ENCODE measurements around the gene METAP1D. TPM values are rescaled to one million over a fixed set of nuclear protein-coding genes. Genes with fewer than 3 reads are reported as not detected.
"Not testable (repeated sequence)": the region's sequence is repeated elsewhere in the genome, so short reads cannot be mapped to it uniquely, and the experiment has no call there.

METAP1D gene
- polyA plus RNA-seq, 1 of the 3 experiments (the other 2 are of a cell fraction): 10.3 TPM

- no peak overlapping the region for H3K27ac ChIP-seq (ENCODE audit: low read depth in 2 of 2, low read length in 1 of 2)
- H3F3A ChIP-seq (replicated peaks; ENCODE audit: insufficient read depth): no peaks in the 10 kb centered on the region
- peaks cover 3 to 8% of the 10 kb centered on the region in 2 experiments; a peak in 3 of 4 replicates for H3K4me1 ChIP-seq (ENCODE audit: control insufficient read depth in 1 of 2, insufficient read depth in 2 of 2, low read depth in 1 of 2, low read length in 1 of 2)
- no peaks in the 10 kb centered on the region for H3K9me2 ChIP-seq
- ChIA-PET CTCF (interaction anchor here (1.0 kb wide), 1 partner anchor 48 kb away, joined by 3 read pairs; no protein-coding TSS in a partner anchor), POLR2A (no interaction called here)
- no peaks in the 10 kb centered on the region for H3K36me3 ChIP-seq (replicated peaks in 1 of 2; ENCODE audit: control insufficient read depth in 1 of 2, insufficient read depth in 2 of 2, low read length in 1 of 2)
- no peak overlapping the region for H3K9ac ChIP-seq
- no peak overlapping the region for H2AFZ ChIP-seq (ENCODE audit: low read depth)
- H3K4me2 ChIP-seq: no peak overlapping the region
- H3K9me3 ChIP-seq: no peaks in the 10 kb centered on the region
- no peaks in the 10 kb centered on the region for H3K79me2 ChIP-seq (ENCODE audit: insufficient read depth)
- TF ChIP-seq NRF1 (IDR thresholded peaks at IDR 0.05; ENCODE audit: low read depth, low read length) (no peak), PBX3 (IDR thresholded peaks at IDR 0.05) (no peak), RXRA (IDR thresholded peaks at IDR 0.05; ENCODE audit: borderline replicate concordance, low read depth) (no peak), FOSL2 (IDR thresholded peaks at IDR 0.05; ENCODE audit: borderline replicate concordance, low read depth) (no peak), JUND (IDR thresholded peaks at IDR 0.05) (no peak), USF1 (IDR thresholded peaks at IDR 0.05; ENCODE audit: borderline replicate concordance, low read depth) (no peak), GABPA (IDR thresholded peaks at IDR 0.05; ENCODE audit: low read depth) (no peak), TCF12 (IDR thresholded peaks at IDR 0.05) (no peak)
- H3K4me3 ChIP-seq (ENCODE audit: low read depth in 2 of 2, low read length in 1 of 2): no peak overlapping the region
- WGBS (ENCODE audit: low lambda C conversion rate): 89% methylated on average over 2 of the region's 2 CpGs
- no peaks in the 10 kb centered on the region for H3K27me3 ChIP-seq (ENCODE audit: insufficient read depth)
- no peak for DNase-seq
- H4K20me1 ChIP-seq (ENCODE audit: insufficient read depth): no peaks in the 10 kb centered on the region
Observed at GRCh38 chr2:172056293-172056692, 56.5 kb downstream of the METAP1D start.

- ChIA-PET CTCF (interaction anchor here (0.7 kb wide), 1 partner anchor 383 kb away, joined by 3 read pairs; no protein-coding TSS in a partner anchor), POLR2A (no interaction called here)
Observed at GRCh38 chr2:172058660-172059059, 58.9 kb downstream of the METAP1D start.

GRCh38 chr2:172060118-172060517, 60.4 kb downstream of the METAP1D start:
- H3K27me3 ChIP-seq (ENCODE audit: insufficient read depth); H3K9me3 ChIP-seq; H3K4me1 ChIP-seq (ENCODE audit: control insufficient read depth in 1 of 2, insufficient read depth in 2 of 2, low read depth in 1 of 2, low read length in 1 of 2); H3F3A ChIP-seq (replicated peaks; ENCODE audit: insufficient read depth); H4K20me1 ChIP-seq (ENCODE audit: insufficient read depth); H3K9me2 ChIP-seq; H3K36me3 ChIP-seq (replicated peaks in 1 of 2; ENCODE audit: control insufficient read depth in 1 of 2, insufficient read depth in 2 of 2, low read length in 1 of 2); H3K4me2 ChIP-seq; H3K27ac ChIP-seq (ENCODE audit: low read depth in 2 of 2, low read length in 1 of 2); H3K4me3 ChIP-seq (ENCODE audit: low read depth in 2 of 2, low read length in 1 of 2); POLR2A ChIA-PET; H2AFZ ChIP-seq (ENCODE audit: low read depth); CTCF ChIA-PET; H3K79me2 ChIP-seq (ENCODE audit: insufficient read depth); DNase-seq; H3K9ac ChIP-seq: not testable (repeated sequence)
- WGBS (ENCODE audit: low lambda C conversion rate): 94% methylated on average over 5 of the region's 5 CpGs

More at GRCh38 chr2:172058660-172059059, 58.9 kb downstream of the METAP1D start:
- Histone ChIP-seq H3K27ac (ENCODE audit: low read depth in 2 of 2, low read length in 1 of 2) (no peak overlapping the region), H2AFZ (ENCODE audit: low read depth) (no peak overlapping the region), H4K20me1 (ENCODE audit: insufficient read depth) (no peaks in the 10 kb centered on the region), H3K27me3 (ENCODE audit: insufficient read depth) (no peaks in the 10 kb centered on the region), H3K4me1 (ENCODE audit: control insufficient read depth in 1 of 2, insufficient read depth in 2 of 2, low read depth in 1 of 2, low read length in 1 of 2) (no peaks in the 10 kb centered on the region), H3K4me3 (ENCODE audit: low read depth in 2 of 2, low read length in 1 of 2) (no peak overlapping the region), H3K9me3 (no peaks in the 10 kb centered on the region), H3F3A (replicated peaks; ENCODE audit: insufficient read depth) (no peaks in the 10 kb centered on the region), H3K9me2 (no peaks in the 10 kb centered on the region), H3K79me2 (ENCODE audit: insufficient read depth) (no peaks in the 10 kb centered on the region), H3K9ac (no peak overlapping the region), H3K36me3 (replicated peaks in 1 of 2; ENCODE audit: control insufficient read depth in 1 of 2, insufficient read depth in 2 of 2, low read length in 1 of 2) (no peaks in the 10 kb centered on the region), H3K4me2 (no peak overlapping the region)
- 89% methylated on average over 5 of the region's 5 CpGs for WGBS (ENCODE audit: low lambda C conversion rate)
- TF ChIP-seq PBX3 (IDR thresholded peaks at IDR 0.05): no peak
- no peak for TF ChIP-seq MAX (IDR thresholded peaks at IDR 0.05; ENCODE audit: low read depth)
- no peak for TF ChIP-seq FOXJ3 (CRISPR knock-in tag; IDR thresholded peaks at IDR 0.05)
- TF ChIP-seq RFX5 (IDR thresholded peaks at IDR 0.05; ENCODE audit: low read length): no peak
- TF ChIP-seq MEF2A (IDR thresholded peaks at IDR 0.05; ENCODE audit: borderline replicate concordance, low read depth): no peak
- no peak for TF ChIP-seq FOXM1 (IDR thresholded peaks at IDR 0.05; ENCODE audit: low read depth)
- TF ChIP-seq SMC3 (IDR thresholded peaks at IDR 0.05; ENCODE audit: low read depth, low read length): no peak
- no peak for TF ChIP-seq IRF3 (IDR thresholded peaks at IDR 0.05; ENCODE audit: low read depth, low read length)
- no peak for DNase-seq

Data from SK-N-SH (cell line).